Fibroblast of skin of left biceps (primary cell): ENCODE measurements around the gene CTSC.

Experiments used
- DNase-seq, 2 experiments: peaks; one replicate each; pipeline ENCODE4 v3.0.0-alpha.2; 2013; ENCODE audit warnings: low read depth in 2 of 2

CTSC gene

DNA sequence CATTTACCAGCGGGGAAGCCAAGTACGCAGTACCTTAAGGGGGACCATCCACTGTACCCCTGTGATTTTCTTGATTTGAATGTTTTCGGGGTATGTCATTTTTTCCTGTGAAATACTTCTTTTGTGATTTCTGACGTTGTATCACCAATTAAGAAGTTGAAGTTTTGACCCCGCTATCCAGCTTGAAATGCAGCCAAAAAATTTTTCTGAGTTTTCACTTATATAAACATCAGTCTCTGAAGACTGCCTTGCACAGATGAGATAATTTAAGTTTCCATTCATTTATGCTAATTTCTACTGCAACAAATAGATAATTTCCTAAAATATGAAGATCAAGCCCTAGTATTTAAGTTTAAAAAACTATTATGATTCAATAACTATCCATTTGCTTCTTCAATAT, 20.0 kb downstream of the CTSC start:
- no peak for DNase-seq

DNA sequence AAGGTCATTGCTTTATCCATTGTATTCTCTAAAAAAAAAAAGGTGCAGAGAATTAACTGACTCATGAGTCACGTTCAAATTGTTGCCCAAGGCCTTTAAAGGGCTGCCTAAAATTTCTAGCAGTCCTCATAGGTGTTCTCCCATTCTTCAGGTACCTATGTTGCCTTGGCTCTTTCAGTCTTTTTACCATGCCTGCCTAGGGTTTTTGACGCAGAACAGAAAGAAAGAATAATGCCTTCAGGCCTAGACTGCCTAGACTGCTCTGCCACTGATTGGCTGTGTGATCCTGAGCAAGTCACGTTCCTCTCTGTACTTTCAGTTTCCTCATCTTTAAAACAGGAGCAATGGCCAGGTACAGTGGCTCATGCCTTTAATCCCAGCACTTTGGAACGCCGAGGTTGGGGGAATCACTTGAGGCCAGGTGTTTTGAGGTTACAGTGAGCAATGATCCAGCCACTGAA, 21.5 kb downstream of the CTSC start:
- DNase-seq = no peak

DNA sequence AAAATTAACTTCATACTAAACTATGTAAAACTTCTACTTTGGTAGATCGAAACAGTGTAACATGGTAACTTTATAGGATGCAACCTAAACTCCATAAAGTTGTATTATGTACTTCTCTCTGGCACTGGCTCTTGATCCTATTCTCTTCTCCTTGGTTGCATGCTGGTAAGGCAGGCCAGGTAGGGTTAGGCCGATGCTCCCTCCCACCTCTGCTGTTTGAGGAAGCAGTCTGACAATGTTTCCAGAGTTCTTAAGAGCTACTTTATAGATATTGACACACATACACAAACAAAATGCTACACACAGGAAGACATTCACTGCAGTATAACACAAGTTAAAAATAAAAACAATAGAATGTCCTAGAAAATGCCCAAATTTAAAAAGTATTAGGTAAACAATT, 22.5 kb downstream of the CTSC start:
- no peak for DNase-seq

DNA sequence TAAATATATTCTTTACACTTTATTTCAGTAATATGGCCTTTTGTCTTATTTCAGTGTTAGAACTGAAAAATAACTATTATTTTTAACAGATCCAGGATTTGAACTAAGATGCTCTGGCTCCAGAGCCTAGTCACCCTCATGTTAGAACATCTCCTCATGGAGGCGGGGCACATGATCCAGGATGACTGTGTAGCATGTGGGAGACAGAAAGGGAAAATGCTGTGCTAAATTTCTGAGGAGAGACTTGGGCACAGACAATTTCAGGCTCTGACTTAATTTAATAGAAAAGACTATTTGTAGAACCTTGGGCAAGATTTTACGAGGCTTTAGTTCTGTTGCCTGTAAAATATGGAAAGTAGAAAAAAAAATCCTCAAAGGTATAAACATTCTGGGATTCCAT, 24.1 kb downstream of the CTSC start:
- DNase-seq = no peak

DNA sequence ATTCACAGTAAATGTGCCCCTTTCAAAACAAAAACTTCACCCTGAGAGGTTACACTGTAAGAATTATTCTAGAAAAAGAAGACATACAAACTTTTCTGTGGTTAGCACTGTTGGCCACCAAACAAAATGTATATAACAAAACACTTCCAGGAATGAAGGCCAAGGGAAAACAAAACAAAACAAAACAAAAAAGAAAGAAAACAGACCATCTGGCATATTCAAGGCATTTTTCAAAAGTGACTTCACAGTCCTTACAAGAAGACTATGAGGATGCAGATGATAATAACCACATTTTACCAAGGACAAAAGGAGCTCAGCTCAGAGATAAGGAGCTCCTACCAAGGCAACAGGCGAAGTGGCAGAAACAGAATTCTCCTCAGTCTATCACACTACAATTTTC, 24.9 kb downstream of the CTSC start:
- no peak for DNase-seq

DNA sequence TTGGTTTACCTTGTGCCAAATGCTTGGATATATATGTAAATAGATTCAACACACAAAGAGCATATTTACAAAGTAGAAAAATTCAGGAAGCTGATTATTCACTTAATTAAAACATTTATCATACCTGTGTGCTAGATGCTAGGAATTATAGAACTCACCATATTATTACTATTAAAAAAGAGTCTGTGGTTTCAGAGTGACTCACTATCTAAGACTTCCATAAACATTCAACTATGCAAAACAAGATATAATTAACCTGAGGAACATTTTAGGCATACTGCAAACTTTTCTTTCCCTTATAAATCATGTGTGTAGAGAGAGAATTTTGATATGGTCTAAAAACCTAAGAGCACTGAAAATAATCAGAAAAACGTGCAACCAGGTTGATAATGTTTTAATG, 27.3 kb downstream of the CTSC start:
- DNase-seq = no peak

DNA sequence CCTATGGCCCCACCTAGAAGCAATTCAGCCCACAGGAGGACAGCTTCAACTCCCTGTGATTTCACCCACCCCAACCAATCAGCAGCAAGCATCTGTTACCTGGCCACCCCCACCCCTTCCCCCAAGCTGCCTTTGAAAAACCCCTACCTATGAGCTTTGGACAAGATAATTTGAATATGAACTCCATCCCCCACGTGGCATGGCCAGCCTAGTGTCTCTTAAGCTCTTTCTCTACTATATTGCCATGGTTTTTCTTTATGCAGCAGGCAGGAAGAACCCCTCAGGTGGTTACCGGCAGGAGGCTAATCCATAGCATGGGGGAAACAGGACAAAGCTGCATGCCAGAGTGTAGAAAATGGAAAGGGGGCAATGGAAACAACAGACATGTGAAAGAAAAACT, 29.0 kb downstream of the CTSC start:
- no peak for DNase-seq

DNA sequence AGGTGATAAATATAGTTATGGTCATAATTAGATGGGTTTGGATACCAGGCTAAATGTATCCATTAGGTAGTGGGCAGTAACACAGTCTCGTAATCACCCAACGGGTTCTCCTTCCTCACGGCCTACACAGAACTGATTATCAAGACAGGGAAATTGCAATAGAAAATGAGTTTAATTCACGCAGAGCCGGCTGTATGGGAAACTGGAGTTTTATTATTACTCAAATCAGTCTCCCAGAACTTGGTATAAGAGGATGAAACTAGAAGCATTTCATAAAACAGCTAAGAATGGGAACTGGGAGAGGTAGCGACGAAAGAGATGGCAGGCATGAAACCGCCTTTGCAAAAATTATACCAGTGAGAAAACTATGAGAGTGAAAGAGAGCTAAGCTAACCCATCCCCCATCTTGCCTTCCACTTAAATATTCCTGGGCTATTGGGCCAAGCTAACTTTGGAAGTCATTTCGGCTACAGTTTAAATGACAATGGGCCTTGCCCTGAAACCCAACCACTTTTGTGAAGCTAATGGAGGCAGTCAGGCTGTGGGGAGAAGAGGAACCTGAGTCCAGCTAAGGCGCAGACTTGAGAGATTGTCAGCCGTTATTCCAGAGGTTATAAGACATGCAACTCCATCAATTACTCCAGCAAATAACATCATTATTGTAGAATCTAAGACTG, 29.6 kb downstream of the CTSC start:
- no peak for DNase-seq

DNA sequence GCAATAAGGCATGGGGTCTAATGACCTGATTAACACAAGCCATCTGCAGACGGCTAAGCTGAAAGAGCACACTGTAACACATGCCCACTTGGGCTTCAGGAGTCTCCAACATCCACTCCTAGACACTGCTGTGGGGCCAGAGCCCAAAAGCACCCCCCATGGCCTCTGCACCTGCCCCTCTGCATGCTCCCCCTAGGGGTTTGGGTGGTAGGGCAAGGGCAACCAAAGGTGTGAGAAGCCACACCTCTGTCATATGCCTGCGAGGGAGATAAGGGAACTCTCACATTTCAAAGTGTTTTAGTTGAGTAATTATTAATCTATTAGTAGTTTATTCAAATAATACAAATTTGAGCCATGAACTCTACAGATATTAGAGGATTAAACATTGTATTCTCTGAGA, 30.8 kb downstream of the CTSC start:
- no peak for DNase-seq

DNA sequence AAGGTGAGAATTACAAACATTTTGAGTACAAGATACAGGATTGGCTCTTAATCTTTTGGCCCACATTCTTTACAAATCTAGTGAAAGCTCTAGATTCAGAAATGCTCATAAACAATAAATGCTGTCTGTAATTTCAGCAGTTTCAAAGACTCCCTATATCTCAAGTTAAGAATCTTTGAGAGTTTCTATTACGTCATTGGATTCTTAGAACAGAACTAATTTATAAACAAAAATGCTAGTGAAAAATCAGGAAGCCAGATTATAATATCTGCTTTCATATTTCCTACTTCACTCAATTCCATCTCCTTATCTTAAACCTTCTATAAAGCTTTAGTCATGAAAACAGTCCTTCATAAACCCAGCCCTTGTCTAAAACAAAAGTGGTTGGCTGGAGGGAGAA, 32.1 kb downstream of the CTSC start:
- DNase-seq = no peak

DNA sequence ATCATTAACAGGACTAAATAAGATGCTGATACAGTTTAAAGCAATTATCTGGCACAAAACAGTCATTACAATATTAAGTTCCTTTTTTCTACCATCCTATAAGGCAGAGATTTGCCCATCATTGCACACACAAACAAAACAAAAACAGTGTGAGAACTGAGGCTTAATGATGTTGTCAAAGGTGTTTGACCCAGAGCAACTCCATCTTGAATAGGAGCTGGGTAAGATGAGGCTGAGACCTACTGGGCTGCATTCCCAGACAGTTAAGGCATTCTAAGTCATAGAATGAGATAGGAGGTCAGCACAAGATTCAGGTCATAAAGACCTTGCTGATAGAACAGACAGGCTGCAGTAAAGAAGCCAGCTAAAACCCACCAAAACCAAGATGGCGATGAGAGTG, 33.2 kb downstream of the CTSC start:
- no peak for DNase-seq

DNA sequence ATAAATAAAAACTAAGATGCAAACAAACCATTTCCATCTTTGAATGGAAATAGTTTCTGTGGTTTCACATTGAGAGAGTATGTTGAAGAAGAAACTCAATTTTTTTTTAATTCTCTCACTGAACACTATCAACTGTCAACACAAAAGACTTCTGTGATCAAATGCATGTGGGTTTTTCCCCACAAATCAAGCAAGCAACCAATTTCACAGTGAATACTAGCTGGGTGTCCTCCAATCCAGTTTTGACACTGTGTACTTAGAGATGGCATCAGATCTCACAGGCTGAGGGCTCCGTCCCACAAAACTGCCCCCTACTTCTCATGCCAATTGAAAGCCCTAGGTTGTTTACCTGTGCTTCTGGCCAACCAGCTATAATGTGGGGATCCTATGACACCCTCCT, 34.5 kb downstream of the CTSC start:
- DNase-seq = no peak

DNA sequence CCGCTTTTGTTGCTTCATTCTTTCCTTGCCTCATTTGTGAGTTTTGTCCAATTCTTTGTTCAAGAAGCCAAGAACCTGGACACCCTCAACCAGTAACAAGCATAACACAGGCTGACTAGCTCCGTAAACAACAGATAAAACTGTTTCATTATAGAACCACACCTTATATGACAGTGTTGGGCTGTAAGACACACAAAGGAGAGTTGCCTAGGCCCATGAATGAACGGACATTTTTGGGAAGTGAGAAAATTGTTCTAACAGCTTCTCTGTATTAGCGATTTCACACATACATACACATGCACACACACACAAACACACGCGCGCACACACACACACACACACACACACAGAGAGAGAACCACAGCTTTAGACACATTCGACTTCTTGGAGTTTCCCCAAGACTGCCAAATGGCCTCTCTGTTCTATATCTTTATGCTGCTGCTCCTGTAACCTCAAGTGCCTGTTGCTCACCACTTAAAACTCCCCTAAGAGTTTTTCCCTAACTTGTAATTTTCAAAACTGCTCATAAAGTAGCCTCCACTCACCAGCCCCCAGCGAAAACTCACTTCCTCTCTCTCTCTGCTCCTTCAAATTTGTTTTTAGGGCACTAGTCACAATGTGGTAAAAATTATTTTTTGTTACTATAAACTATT, 35.9 kb downstream of the CTSC start:
- DNase-seq = no peak

DNA sequence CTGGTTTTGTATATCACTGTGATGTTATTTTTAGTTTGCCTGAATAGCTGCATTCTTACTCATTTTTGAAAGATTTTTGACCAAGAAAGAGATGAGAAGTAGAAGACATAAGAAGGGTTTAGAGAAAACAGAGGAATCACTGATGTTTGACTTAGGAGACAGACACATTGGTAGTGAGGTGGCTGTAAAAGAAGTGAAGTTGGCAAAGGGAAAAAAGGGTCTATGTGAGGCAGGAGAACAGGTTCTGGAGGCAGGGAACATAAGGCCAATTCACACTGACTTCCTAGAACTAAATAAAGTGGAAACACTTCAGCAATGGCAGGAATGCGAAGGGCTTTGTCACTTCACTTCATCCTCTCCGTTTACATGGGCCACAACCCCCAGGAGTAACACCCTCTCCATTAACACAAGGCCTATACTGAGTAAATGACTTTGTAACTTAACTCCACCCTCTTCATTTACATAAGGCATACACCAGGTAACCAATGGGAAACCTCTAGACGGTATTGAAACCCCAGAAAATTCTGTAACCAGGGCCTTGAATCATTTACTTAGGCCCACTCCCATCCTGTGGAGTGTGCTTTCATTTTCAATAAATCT, 36.5 kb downstream of the CTSC start:
- DNase-seq = no peak

DNA sequence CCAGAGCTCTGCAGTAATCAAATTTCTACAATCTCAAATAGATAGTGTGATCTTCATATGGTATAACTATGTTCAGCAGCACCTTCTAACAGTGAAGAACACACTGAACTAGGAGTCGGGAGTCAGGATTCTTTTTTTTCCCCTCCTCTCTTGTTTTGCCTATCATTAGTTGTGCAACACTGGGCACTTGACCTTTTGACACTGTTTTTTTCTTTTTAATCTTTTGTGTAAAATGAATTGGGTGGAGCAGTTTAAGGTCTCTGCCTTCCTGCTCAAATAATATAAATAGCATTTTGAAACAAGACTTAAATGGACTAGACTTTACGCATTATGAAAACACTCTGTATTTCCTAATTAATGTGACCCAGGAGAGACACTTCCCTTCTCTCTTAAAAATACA, 39.7 kb downstream of the CTSC start:
- no peak for DNase-seq

DNA sequence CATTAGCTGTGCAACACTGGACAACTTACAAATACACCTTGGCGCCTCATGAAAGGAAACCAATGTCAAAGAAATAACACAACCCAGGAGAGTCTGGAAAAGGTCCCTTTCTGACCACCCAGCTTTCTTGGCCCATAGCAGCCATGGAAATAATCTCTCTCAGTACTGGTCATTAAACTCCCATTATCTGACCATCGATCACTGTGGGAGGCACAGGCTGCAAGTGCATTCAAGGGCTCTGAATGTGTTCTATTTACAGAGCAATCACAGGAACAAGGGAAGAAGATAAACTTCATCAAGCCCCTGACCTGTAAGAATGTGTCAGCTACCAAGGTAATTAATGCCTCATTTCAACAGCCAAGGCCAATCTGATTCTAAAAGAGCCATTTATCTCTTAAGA, 40.1 kb downstream of the CTSC start:
- DNase-seq = no peak

DNA sequence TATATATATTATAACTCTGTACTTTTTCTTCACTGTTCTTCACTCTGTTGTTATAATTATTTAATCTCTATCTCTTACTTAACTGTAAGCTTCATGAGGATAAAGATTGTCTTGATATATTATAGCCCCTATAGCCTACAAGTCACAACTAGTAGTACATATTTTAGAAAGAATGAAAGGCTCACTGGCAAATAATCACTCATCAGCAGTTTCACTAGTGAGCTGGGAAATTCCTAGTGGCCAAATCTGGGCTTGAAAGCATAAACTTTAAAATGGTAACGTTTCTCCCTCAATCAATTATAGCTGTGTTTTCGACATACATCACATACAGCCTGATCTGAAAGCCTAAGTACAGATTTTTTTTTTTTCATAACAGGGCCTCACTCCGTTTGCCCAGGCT, 42.5 kb downstream of the CTSC start:
- DNase-seq = no peak

DNA sequence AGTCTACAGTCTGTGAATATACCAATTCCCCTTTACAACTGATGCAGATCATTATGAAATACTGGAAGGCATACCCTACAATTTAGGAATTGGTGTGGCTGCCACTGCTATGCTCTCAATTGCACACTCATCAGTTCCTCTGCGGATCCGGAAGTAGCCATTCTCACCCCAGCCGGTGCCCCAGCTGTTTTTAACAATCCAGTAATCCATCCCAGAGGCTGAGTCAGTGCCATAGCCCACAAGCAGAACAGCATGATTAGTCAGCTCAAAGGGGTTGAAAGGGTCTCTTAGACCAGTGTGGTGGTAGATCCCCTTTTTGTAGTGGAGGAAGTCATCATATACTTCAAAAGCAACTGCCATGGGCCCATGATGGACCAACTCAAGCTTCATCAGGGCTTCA, 43.6 kb downstream of the CTSC start:
- no peak for DNase-seq

DNA sequence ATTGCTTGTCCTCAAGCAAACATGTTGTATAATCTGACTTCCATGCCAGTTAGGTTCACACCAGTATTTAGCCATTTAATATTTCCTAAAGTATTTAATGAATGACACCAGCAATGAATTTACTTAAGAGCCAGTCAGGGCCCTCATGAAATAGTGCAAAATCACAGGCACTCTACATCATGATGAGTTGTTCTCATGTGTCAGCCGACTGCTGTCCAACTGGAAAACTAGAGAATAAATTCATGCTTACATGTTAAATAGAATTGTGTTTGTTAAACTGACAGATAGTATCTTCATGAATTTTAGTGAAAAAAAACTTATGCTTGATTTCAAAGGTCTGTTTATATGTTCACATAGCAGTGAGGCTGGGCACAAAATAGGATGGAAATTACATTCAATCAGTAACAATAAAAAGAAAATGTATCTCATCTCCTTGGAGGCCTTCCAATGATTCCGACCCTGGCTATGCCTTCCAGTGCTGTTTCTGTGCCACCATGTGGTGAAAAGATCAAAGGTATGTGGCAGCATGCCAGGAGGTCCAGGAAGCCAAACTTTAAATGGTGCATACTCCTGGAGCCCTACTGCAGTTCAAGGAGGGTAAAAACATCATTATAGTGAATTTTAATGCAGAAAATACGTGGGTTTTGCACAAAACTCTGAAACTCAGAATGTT, 45.2 kb downstream of the CTSC start:
- DNase-seq = no peak

DNA sequence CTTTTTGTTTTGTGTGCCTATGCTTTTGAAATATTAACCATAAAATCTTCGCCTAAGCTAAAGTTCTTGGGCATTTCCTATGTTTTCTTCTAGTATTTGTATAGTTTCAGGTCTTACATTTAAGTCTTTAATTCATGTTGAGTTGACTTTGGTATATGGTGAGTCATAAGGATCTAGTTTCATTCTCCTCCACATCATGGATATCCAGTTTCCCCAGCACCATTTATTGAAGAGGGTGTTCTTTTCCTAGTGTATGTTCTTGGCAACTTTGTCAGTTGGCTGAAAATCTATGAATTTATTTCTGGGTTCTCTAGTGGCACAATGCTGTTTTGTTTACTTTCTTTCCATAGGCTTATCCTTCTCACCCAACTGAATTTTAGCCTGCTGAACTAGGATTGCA, 49.0 kb downstream of the CTSC start:
- DNase-seq = no peak

DNA sequence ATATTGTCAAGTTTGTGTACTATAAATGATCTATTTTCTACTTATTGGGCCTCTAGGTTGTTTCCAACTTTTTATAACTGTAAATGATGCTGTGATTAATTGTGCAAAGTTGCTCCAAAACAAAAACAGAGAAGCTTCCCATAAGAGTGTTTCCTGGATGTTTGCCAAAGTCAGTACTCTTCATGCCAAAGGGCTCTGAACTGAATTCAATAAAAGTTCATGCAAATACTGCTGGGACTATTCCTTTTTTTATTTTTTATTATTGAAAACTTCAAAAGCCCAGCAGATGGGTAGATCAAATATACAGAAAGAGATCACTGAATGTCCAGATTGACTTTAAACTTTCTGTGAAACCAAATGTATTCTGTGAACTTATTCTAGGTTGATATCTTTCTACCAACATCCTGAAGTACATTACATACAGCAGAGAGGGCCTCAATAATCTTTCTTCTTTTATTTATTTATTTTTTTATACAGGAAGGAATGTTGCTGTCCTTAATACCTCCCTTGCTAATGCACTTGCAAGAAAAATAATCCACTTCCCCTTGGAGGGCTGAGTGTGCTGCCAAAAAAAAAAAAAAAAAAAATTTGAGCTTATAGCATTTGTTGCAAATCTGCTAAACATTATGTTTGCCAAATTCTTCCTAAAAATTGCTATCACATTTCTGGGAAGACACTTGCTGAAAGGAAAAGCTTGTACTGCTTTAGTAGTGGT, 53.0 kb downstream of the CTSC start:
- no peak for DNase-seq
